ENCODE data around the gene NCAPH2.
A peak's percentile ranks its signal among the peaks of the same experiment; 100 is the strongest.
"Not testable (repeated sequence)": the region's sequence is repeated elsewhere in the genome, so short reads cannot be mapped to it uniquely, and the experiment has no call there.

Gene NCAPH2

DNA sequence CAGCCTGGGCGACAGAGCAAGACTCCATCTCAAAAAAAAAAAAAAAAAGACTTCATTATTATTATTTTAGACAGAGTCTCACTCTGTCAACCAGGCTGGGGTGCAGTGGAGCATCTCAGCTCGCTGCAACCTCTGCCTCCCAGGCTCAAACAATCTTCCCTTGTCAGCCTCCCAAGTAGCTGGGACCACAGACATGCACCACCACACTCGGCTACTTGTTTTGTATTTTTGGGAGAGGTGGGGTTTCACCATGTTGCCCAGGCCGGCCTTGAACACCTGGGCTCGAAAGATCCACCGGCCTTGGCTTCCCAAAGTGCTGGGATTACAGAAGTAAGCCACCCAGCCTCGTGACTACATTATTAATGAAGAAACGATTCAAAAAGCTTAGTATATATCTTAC is 27.1 kb downstream of the NCAPH2 start:
- TF ChIP-seq, protein P1, sequence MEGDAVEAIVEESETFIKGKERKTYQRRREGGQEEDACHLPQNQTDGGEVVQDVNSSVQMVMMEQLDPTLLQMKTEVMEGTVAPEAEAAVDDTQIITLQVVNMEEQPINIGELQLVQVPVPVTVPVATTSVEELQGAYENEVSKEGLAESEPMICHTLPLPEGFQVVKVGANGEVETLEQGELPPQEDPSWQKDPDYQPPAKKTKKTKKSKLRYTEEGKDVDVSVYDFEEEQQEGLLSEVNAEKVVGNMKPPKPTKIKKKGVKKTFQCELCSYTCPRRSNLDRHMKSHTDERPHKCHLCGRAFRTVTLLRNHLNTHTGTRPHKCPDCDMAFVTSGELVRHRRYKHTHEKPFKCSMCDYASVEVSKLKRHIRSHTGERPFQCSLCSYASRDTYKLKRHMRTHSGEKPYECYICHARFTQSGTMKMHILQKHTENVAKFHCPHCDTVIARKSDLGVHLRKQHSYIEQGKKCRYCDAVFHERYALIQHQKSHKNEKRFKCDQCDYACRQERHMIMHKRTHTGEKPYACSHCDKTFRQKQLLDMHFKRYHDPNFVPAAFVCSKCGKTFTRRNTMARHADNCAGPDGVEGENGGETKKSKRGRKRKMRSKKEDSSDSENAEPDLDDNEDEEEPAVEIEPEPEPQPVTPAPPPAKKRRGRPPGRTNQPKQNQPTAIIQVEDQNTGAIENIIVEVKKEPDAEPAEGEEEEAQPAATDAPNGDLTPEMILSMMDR (IDR thresholded peaks at IDR 0.05; ENCODE audit: insufficient read depth, low read depth, low read length, missing control alignments) = no peak
- no peak for DNase-seq (ENCODE audit: low read depth)
- no peak overlapping the region for H3K4me3 ChIP-seq (ENCODE audit: low read length)

- no peak for DNase-seq (ENCODE audit: low read depth)
- TF ChIP-seq, protein P1 (IDR thresholded peaks at IDR 0.05; ENCODE audit: insufficient read depth, low read depth, low read length, missing control alignments) = no peak
- no peak overlapping the region for H3K4me3 ChIP-seq (ENCODE audit: low read length)
These were observed 28.2 kb downstream of the NCAPH2 start for GRCh38 chr22:50536226-50536625.

DNA sequence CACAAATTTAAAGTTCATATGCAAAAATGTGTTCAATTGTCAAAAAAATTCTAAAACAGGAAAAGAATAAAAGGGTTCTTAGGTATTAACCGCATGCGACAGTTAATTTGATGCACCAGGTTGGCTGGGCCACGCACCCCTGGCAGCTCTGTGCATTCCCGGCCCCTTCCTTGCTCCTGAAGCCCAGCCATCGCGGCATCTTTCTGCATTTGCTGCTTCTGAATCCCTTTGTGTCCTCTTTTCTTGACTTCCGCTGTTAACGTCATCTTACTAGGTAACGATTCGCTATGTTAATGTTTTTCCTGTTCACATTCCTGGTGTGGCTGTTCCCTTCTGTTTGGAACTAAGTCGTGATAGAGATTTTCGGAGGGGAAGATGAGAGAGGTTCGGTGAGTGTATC is 29.7 kb downstream of the NCAPH2 start:
- DNase-seq (ENCODE audit: low read depth) = no peak

GRCh38 chr22:50540381-50540780 is 32.4 kb downstream of the NCAPH2 start:
- no peak for DNase-seq (ENCODE audit: low read depth)
- TF ChIP-seq, protein P1 (IDR thresholded peaks at IDR 0.05; ENCODE audit: insufficient read depth, low read depth, low read length, missing control alignments) = no peak
- no peak overlapping the region for H3K4me3 ChIP-seq (ENCODE audit: low read length)

More for the DNA sequence above, 29.7 kb downstream of the NCAPH2 start:
- H3K4me3 ChIP-seq (ENCODE audit: low read length) = no peak overlapping the region
- TF ChIP-seq, protein P1 (IDR thresholded peaks at IDR 0.05; ENCODE audit: insufficient read depth, low read depth, low read length, missing control alignments) = no peak

- H3K4me3 ChIP-seq (ENCODE audit: low read length) = not testable (repeated sequence)
These were observed 33.6 kb downstream of the NCAPH2 start for GRCh38 chr22:50541667-50542026.

DNA sequence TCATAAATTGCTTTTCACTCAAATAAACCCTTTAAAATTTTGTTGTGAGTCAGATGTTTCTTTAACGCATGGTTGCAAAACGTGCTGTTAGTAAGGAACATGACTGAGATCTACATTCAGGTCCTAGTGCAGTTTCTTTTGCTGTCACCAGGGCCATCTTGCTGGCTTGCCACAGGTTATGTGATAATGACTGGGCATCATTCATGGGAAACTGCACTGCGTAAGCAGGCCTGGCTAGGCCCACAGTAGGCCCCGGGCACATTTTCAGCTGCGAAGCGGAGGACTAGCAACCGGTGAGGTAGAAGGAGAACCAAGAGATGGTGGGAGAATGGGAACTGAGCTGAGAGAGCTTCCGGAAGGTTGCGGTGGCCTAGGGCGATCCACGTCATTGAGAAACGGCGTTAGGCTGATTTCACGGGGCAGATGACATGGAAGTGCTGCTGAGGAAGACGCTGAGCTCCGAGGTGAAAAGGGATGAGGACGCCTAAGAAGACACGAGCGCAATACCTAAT is 34.4 kb downstream of the NCAPH2 start:
- peak; percentile 85 for DNase-seq (ENCODE audit: low read depth)
- H3K4me3 ChIP-seq (ENCODE audit: low read length) = no peak overlapping the region
- TF ChIP-seq, protein P1 (IDR thresholded peaks at IDR 0.05; ENCODE audit: insufficient read depth, low read depth, low read length, missing control alignments) = peak; percentile 38

More at GRCh38 chr22:50541667-50542026, 33.6 kb downstream of the NCAPH2 start:
- DNase-seq (ENCODE audit: low read depth) = peak; percentile 98

DNA sequence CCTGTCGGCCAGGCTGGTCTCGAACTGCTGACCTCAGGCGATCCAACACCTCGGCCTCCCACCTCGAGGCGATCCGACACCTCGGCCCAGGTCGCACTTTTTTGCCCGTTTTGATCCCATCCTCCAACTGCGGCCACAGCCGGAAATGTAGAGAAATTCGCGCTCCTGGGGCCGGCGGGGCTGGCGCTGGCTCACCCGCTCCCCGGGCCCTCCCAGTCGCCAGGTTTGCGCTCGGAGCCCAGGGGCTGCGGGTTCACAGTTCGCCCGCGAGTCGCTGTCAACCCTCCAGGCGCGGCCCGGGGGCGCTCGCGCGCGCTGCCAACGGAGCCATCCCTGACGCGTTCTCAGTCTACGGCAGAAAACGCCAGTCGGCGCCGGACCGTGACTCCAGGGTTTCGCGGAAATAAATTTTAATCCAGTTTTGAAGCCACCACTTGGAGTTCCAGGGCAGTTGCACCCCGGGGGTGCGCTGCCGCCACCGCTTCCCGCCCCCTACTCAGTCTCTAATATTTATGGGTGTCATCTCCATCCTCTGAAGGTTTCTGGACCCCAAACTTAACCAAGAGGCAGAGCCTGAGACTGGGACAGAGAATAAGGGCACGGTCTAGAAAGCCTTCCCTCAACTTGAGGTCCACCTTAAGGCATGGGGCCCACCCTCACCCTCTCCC is 36.2 kb downstream of the NCAPH2 start:
- TF ChIP-seq, protein P1 (IDR thresholded peaks at IDR 0.05; ENCODE audit: insufficient read depth, low read depth, low read length, missing control alignments) = peak; percentile 29
- peak overlapping the region; percentile 19 for H3K4me3 ChIP-seq (ENCODE audit: low read length)
- peak; percentile 71 for DNase-seq (ENCODE audit: low read depth)
